ENCODE data around the gene PHKB.

- TF ChIP-seq TCF12 (IDR thresholded peaks at IDR 0.05; ENCODE audit: low read depth) (no peak), EGR1 (IDR thresholded peaks at IDR 0.05) (no peak), EP300 (IDR thresholded peaks at IDR 0.05; ENCODE audit: borderline replicate concordance) (no peak), MAX (IDR thresholded peaks at IDR 0.05) (no peak), FOXM1 (IDR thresholded peaks at IDR 0.05; ENCODE audit: borderline replicate concordance, low read depth) (no peak), USF1 (IDR thresholded peaks at IDR 0.05) (no peak), NFIC (IDR thresholded peaks at IDR 0.05) (no peak)
Observed at GRCh38 chr16:47600376-47600775, 139.2 kb downstream of the PHKB start.
